OCI-M2 (cell line): ENCODE results near the gene IFT27.

Experiments
- DNase-seq: peaks from one replicate; lab custom pipeline; 2025; ENCODE audit not compliant: unreplicated experiment; lab: John Stamatoyannopoulos, UW

Gene IFT27

GRCh38 chr22:36775964-36776669, at the start of gene IFT27:
Gene IFT27 (minus strand): TSS chr22:36776119. CDS start chr22:36775707, 412 bp downstream.
- DNase-seq, result peak; percentile 92

- DNase-seq, result no peak
Observed at GRCh38 chr22:36824655-36825054, 48.7 kb upstream of the IFT27 start.

GRCh38 chr22:36823186-36823839, 47.4 kb upstream of the IFT27 start:
- no peak for DNase-seq

- no peak for DNase-seq
Observed at GRCh38 chr22:36822581-36822980, 46.7 kb upstream of the IFT27 start.

- DNase-seq, result no peak
Observed at GRCh38 chr22:36819112-36819511, 43.2 kb upstream of the IFT27 start.

- DNase-seq, result no peak
Observed at GRCh38 chr22:36818010-36818642, 42.2 kb upstream of the IFT27 start.

GRCh38 chr22:36817525-36817848, 41.6 kb upstream of the IFT27 start:
- DNase-seq, result no peak

GRCh38 chr22:36816636-36817524, 41.0 kb upstream of the IFT27 start, which contains the start of gene PVALB:
Gene PVALB (minus strand): TSS chr22:36817035. CDS start chr22:36817005, 30 bp downstream.
- DNase-seq, result no peak

- no peak for DNase-seq
Observed at GRCh38 chr22:36816339-36816635, 40.4 kb upstream of the IFT27 start.

- no peak for DNase-seq
Observed at GRCh38 chr22:36815558-36816338, 39.8 kb upstream of the IFT27 start.

- DNase-seq, result no peak
Observed at GRCh38 chr22:36814801-36815200, 38.9 kb upstream of the IFT27 start.

GRCh38 chr22:36811094-36811800, 35.3 kb upstream of the IFT27 start:
- DNase-seq, result no peak

- DNase-seq, result no peak
Observed at GRCh38 chr22:36809351-36809750, 33.4 kb upstream of the IFT27 start.

- DNase-seq, result no peak
Observed at GRCh38 chr22:36808721-36809344, 32.9 kb upstream of the IFT27 start.

- DNase-seq, result no peak
Observed at GRCh38 chr22:36807627-36808026, 31.7 kb upstream of the IFT27 start.

GRCh38 chr22:36806835-36807234, 30.9 kb upstream of the IFT27 start:
- no peak for DNase-seq

GRCh38 chr22:36803358-36803757, 27.4 kb upstream of the IFT27 start:
- DNase-seq, result no peak

GRCh38 chr22:36798674-36799066, 22.8 kb upstream of the IFT27 start:
- DNase-seq, result no peak

- no peak for DNase-seq
Observed at GRCh38 chr22:36797911-36798673, 22.2 kb upstream of the IFT27 start.
